Neural cell (in vitro differentiated cells): ENCODE measurements around the gene WDHD1. TPM values are rescaled to one million over a fixed set of nuclear protein-coding genes. Genes with fewer than 3 reads are reported as not detected.
"Not testable (repeated sequence)": the region's sequence is repeated elsewhere in the genome, so short reads cannot be mapped to it uniquely, and the experiment has no call there.

ENCODE experiments used
- H2AFZ ChIP-seq: fragments of 200-600, 300-800 bp; sonication (generic), shearing (Covaris generic); 2 replicates; pipeline ENCODE4 v1.6.0; 2014; ENCODE audit warnings: low read depth, mild to moderate bottlenecking, antibody characterized with exemption, low read length, moderate library complexity
- H3F3A ChIP-seq: fragments of 200-600 bp; shearing (Covaris generic); 2 replicates; pipeline ENCODE4 v1.6.1; 2016; ENCODE audit warnings: mild to moderate bottlenecking, moderate library complexity, mixed read lengths, antibody characterized with exemption, low read length; ENCODE audit not compliant: insufficient read depth, poor library complexity, severe bottlenecking
- H3K27ac ChIP-seq: fragments of 200-600, 300-800 bp; sonication (generic), shearing (Covaris generic); 2 replicates; pipeline ENCODE4 v1.5.1; 2014; ENCODE audit warnings: mild to moderate bottlenecking, low read length, moderate library complexity
- H3K27me3 ChIP-seq: fragments of 300-800, 200-600 bp; sonication (generic), shearing (Covaris generic); 2 replicates; pipeline ENCODE4 v1.6.0; 2014; ENCODE audit warnings: mild to moderate bottlenecking, low read depth, low read length, moderate library complexity; ENCODE audit not compliant: insufficient read depth
- H3K36me3 ChIP-seq: fragments of 300-800, 200-600 bp; sonication (generic), shearing (Covaris generic); 2 replicates; pipeline ENCODE4 v1.5.1; 2014; ENCODE audit warnings: mild to moderate bottlenecking, antibody characterized with exemption, low read length, moderate library complexity; ENCODE audit not compliant: insufficient read depth
- H3K4me2 ChIP-seq: fragments of 300-800, 200-600 bp; sonication (generic), shearing (Covaris generic); 2 replicates; pipeline ENCODE4 v1.6.0; 2014; ENCODE audit warnings: mild to moderate bottlenecking, low read length
- H3K4me3 ChIP-seq: fragments of 300-800, 200-600 bp; sonication (generic), shearing (Covaris generic); 2 replicates; pipeline ENCODE4 v1.5.1; 2014; ENCODE audit warnings: mild to moderate bottlenecking, low read length, moderate library complexity
- H3K79me2 ChIP-seq: fragments of 200-600 bp; shearing (Covaris generic); replicated peaks from 2 replicates; pipeline ENCODE4 v1.6.0; 2014; ENCODE audit warnings: mild to moderate bottlenecking, low read length, moderate library complexity; ENCODE audit not compliant: insufficient read depth
- H3K9ac ChIP-seq: fragments of 300-800, 200-600 bp; sonication (generic), shearing (Covaris generic); 2 replicates; pipeline ENCODE4 v1.6.1; 2016; ENCODE audit warnings: mild to moderate bottlenecking, low read length, mixed read lengths
- H3K9me2 ChIP-seq: fragments of 200-600 bp; shearing (Covaris generic); 2 replicates; pipeline ENCODE4 v1.6.1; 2016; ENCODE audit warnings: mild to moderate bottlenecking, low read length, mixed read lengths; ENCODE audit not compliant: insufficient read depth
- H3K9me3 ChIP-seq: fragments of 200-600, 300-800 bp; sonication (generic), shearing (Covaris generic); 2 replicates; pipeline ENCODE4 v1.6.1; 2016; ENCODE audit warnings: mild to moderate bottlenecking, mixed run types, low read length, moderate library complexity, mixed read lengths
- H4K20me1 ChIP-seq: fragments of 200-600 bp; shearing (Covaris generic); 2 replicates; pipeline ENCODE4 v1.6.1; 2016; ENCODE audit warnings: mild to moderate bottlenecking, mixed run types; ENCODE audit not compliant: insufficient read depth
- CTCF ChIP-seq: fragments of 450-650 bp; IDR thresholded peaks from 2 replicates; pipeline ENCODE4 v1.5.1; 2014; ENCODE audit warnings: antibody characterized with exemption, mild to moderate bottlenecking, moderate library complexity; ENCODE audit not compliant: poor library complexity, severe bottlenecking
- EP300 ChIP-seq: fragments of 450-650 bp; conservative IDR thresholded peaks from 2 replicates; pipeline ENCODE4 v1.6.1; 2014; ENCODE audit warnings: antibody characterized with exemption, mild to moderate bottlenecking, moderate library complexity; ENCODE audit not compliant: poor library complexity, severe bottlenecking
- EZH2 ChIP-seq: fragments of 200-600, 300-800 bp; shearing (Covaris generic), sonication (generic); IDR thresholded peaks from 2 replicates; pipeline ENCODE4 v1.6.1; 2014; ENCODE audit warnings: antibody characterized with exemption, low read length, borderline replicate concordance, mild to moderate bottlenecking; ENCODE audit not compliant: insufficient read depth, poor library complexity, severe bottlenecking
- MXI1 ChIP-seq: fragments of 450-650 bp; conservative IDR thresholded peaks from 2 replicates; pipeline ENCODE4 v1.6.1; 2014; ENCODE audit warnings: antibody characterized with exemption, mild to moderate bottlenecking; ENCODE audit not compliant: poor library complexity, severe bottlenecking
- POLR2AphosphoS5 ChIP-seq: IDR thresholded peaks from 2 replicates; pipeline ENCODE4 v1.6.1; 2012
- RAD21 ChIP-seq: fragments of 450-650 bp; conservative IDR thresholded peaks from 2 replicates; pipeline ENCODE4 v1.6.1; 2014; ENCODE audit warnings: antibody characterized with exemption, mild to moderate bottlenecking, moderate library complexity
- SMC3 ChIP-seq: fragments of 450-650 bp; conservative IDR thresholded peaks from 2 replicates; pipeline ENCODE4 v1.6.1; 2014; ENCODE audit warnings: antibody characterized with exemption, mild to moderate bottlenecking, moderate library complexity; ENCODE audit not compliant: poor library complexity
- TAF1 ChIP-seq: IDR thresholded peaks from 2 replicates; pipeline ENCODE4 v1.6.1; 2012; ENCODE audit warnings: low read depth
- polyA plus RNA-seq: library from polyadenylated mRNA; depleted of rRNA; stranded (reverse); fragments of >200 nt; gene quantifications from 2 replicates; pipeline ENCODE4 v1.2.3, GENCODE V29; 2014
- TF ChIP-seq, protein P1 (sequence below): IDR thresholded peaks from 2 replicates; pipeline ENCODE4 v1.6.1; 2012; ENCODE audit warnings: borderline replicate concordance

The WDHD1 gene
- polyA plus RNA-seq, 1 donor from 2014 or later: 8.0 TPM

- TF ChIP-seq, protein P1, sequence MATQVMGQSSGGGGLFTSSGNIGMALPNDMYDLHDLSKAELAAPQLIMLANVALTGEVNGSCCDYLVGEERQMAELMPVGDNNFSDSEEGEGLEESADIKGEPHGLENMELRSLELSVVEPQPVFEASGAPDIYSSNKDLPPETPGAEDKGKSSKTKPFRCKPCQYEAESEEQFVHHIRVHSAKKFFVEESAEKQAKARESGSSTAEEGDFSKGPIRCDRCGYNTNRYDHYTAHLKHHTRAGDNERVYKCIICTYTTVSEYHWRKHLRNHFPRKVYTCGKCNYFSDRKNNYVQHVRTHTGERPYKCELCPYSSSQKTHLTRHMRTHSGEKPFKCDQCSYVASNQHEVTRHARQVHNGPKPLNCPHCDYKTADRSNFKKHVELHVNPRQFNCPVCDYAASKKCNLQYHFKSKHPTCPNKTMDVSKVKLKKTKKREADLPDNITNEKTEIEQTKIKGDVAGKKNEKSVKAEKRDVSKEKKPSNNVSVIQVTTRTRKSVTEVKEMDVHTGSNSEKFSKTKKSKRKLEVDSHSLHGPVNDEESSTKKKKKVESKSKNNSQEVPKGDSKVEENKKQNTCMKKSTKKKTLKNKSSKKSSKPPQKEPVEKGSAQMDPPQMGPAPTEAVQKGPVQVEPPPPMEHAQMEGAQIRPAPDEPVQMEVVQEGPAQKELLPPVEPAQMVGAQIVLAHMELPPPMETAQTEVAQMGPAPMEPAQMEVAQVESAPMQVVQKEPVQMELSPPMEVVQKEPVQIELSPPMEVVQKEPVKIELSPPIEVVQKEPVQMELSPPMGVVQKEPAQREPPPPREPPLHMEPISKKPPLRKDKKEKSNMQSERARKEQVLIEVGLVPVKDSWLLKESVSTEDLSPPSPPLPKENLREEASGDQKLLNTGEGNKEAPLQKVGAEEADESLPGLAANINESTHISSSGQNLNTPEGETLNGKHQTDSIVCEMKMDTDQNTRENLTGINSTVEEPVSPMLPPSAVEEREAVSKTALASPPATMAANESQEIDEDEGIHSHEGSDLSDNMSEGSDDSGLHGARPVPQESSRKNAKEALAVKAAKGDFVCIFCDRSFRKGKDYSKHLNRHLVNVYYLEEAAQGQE: no peak
- no peak for TF ChIP-seq EZH2
- no peak for TF ChIP-seq POLR2AphosphoS5
- TF ChIP-seq MXI1: no peak
- no peak for TF ChIP-seq SMC3
- TF ChIP-seq CTCF: no peak
- no peak for TF ChIP-seq TAF1
- TF ChIP-seq EP300: no peak
- TF ChIP-seq RAD21: no peak
- H3K27ac ChIP-seq: no peak overlapping the region
- H3K4me3 ChIP-seq: no peak overlapping the region
- no peaks in the 10 kb centered on the region for H3F3A ChIP-seq
- no peaks in the 10 kb centered on the region for H3K79me2 ChIP-seq
- no peaks in the 10 kb centered on the region for H3K9me2 ChIP-seq
- H3K9ac ChIP-seq: no peak overlapping the region
- no peaks in the 10 kb centered on the region for H3K9me3 ChIP-seq
- H2AFZ ChIP-seq: no peak overlapping the region
- H4K20me1 ChIP-seq: no peaks in the 10 kb centered on the region
- H3K4me2 ChIP-seq: no peak overlapping the region
- no peaks in the 10 kb centered on the region for H3K27me3 ChIP-seq
- no peaks in the 10 kb centered on the region for H3K36me3 ChIP-seq
Observed at GRCh38 chr14:54928216-54928615, 98.7 kb downstream of the WDHD1 start.

DNA sequence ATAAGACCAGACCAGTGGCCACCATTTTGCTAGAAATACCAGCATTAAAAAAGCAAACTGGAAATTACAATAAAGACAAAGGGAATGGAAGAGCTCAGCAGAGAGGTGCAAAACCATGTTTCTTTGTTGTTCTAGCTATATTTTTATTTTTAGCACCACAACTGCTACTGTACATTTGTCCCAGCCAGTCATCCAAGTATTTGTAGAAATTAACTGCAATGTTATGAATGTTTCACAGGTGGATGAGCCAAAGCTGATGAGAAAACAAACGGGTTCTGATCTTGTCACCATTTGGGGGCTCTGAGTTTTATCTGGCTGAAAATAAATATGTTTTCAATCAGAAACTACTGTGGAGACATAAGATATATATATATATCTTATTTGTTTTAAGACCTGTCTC is 99.3 kb downstream of the WDHD1 start:
- H3K79me2 ChIP-seq: no peaks in the 10 kb centered on the region
- H3K36me3 ChIP-seq: no peaks in the 10 kb centered on the region
- H3K27ac ChIP-seq: no peak overlapping the region
- H2AFZ ChIP-seq: no peak overlapping the region
- H3K9ac ChIP-seq: no peak overlapping the region
- no peaks in the 10 kb centered on the region for H3F3A ChIP-seq
- no peaks in the 10 kb centered on the region for H3K27me3 ChIP-seq
- H3K9me3 ChIP-seq: no peaks in the 10 kb centered on the region
- TF ChIP-seq EZH2 (no peak), MXI1 (no peak), EP300 (no peak), SMC3 (no peak), POLR2AphosphoS5 (no peak), RAD21 (no peak)
- H3K4me3 ChIP-seq: no peak overlapping the region
- H4K20me1 ChIP-seq: no peaks in the 10 kb centered on the region
- H3K9me2 ChIP-seq: no peaks in the 10 kb centered on the region
- H3K4me2 ChIP-seq: no peak overlapping the region

DNA sequence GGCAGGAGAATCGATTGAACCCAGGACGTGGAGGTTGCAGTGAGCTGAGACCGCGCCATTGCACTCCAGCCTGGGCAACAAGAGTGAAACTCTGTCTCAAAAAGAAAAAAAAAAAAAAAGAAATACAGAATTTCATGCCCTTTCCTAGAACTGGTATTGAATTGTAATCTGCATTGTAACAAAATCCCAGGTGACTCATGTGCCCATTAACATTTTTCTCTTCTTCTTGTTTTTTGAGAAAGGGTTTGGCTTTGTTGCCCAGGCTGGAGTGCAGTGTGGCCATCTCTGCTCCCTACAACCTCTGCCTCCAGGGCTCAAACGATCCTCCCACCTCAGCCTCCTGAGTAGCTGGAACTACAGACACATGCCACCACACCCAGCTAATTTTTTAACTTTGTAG is 100.3 kb downstream of the WDHD1 start:
- not testable (repeated sequence) for H4K20me1 ChIP-seq, H3K4me3 ChIP-seq, H3F3A ChIP-seq, H3K27me3 ChIP-seq, H2AFZ ChIP-seq, H3K9ac ChIP-seq, H3K9me2 ChIP-seq, H3K4me2 ChIP-seq, H3K9me3 ChIP-seq, H3K79me2 ChIP-seq, H3K27ac ChIP-seq, H3K36me3 ChIP-seq
